CD14-positive monocyte (primary cell): ENCODE measurements around the gene PSAPL1. TPM values are rescaled to one million over a fixed set of nuclear protein-coding genes. Genes with fewer than 3 reads are reported as not detected.
A peak's percentile ranks its signal among the peaks of the same experiment; 100 is the strongest.

Experiments used
- DNase-seq, 3 donors: peaks; one replicate each; pipeline ENCODE4 v3.0.0-alpha.2; 2011 to 2022
- H2AFZ ChIP-seq: 2 replicates; pipeline ENCODE4 v1.6.0; 2012; ENCODE audit warnings: mild to moderate bottlenecking, low read depth, low read length, inconsistent platforms; ENCODE audit not compliant: insufficient read depth, poor library complexity, severe bottlenecking
- H3K27ac ChIP-seq, 2 donors: 1 replicate in 1 of 2; 2 replicates in 1 of 2; pipeline ENCODE4 v1.5.1; 2012 to 2013; ENCODE audit warnings: low read length in 2 of 2, control low read depth in 1 of 2, inconsistent platforms in 1 of 2, low read depth in 1 of 2, mild to moderate bottlenecking in 1 of 2
- H3K27me3 ChIP-seq, 2 donors: one replicate each; pipeline versions ENCODE4 v1.6.0 to v1.6.1; 2011 to 2013; ENCODE audit warnings: low read length in 2 of 2; ENCODE audit not compliant: control insufficient read depth in 2 of 2, insufficient read depth in 2 of 2
- H3K36me3 ChIP-seq, 2 donors: replicated peaks in 1 of 2; 1 replicate in 1 of 2; 2 replicates in 1 of 2; pipeline versions ENCODE4 v1.5.1 to v1.6.1; 2012 to 2013; ENCODE audit warnings: low read length in 2 of 2, control low read depth in 1 of 2, inconsistent platforms in 1 of 2, mild to moderate bottlenecking in 1 of 2; ENCODE audit not compliant: insufficient read depth in 2 of 2, control insufficient read depth in 1 of 2
- H3K4me1 ChIP-seq, 2 donors: 1 replicate in 1 of 2; 2 replicates in 1 of 2; pipeline versions ENCODE4 v1.5.1 to v1.6.1; 2012 to 2013; ENCODE audit warnings: low read length in 2 of 2, control low read depth in 1 of 2, inconsistent platforms in 1 of 2, mild to moderate bottlenecking in 1 of 2, moderate library complexity in 1 of 2; ENCODE audit not compliant: insufficient read depth in 2 of 2, control insufficient read depth in 1 of 2
- H3K4me2 ChIP-seq: replicated peaks from 2 replicates; pipeline ENCODE3; 2012; ENCODE audit warnings: low read length, moderate library complexity, mild to moderate bottlenecking; ENCODE audit not compliant: poor library complexity, severe bottlenecking; ENCODE audit errors: extremely low read depth
- H3K4me3 ChIP-seq, 3 experiments: fragments of 200-600 bp in 1 of 3; sonication (generic) in 1 of 3; replicated peaks in 1 of 3; 1 replicate in 2 of 3; 2 replicates in 1 of 3; pipeline ENCODE4 v1.5.1; 2011 to 2013; ENCODE audit warnings: low read length in 3 of 3, mild to moderate bottlenecking in 3 of 3, control low read depth in 2 of 3, low read depth in 2 of 3, inconsistent platforms in 1 of 3, moderate library complexity in 1 of 3
- H3K79me2 ChIP-seq: 2 replicates; pipeline ENCODE4 v1.6.0; 2012; ENCODE audit warnings: mild to moderate bottlenecking, control low read depth, inconsistent platforms, low read length, moderate library complexity; ENCODE audit not compliant: insufficient read depth
- H3K9ac ChIP-seq: 2 replicates; pipeline ENCODE4 v1.6.0; 2017; ENCODE audit warnings: low read length, mild to moderate bottlenecking; ENCODE audit not compliant: insufficient read depth, poor library complexity, severe bottlenecking
- H3K9me3 ChIP-seq, 2 donors: replicated peaks in 1 of 2; 1 replicate in 1 of 2; 2 replicates in 1 of 2; pipeline versions ENCODE4 v1.5.1 to v1.6.1; 2012 to 2013; ENCODE audit warnings: low read length in 2 of 2, control low read depth in 1 of 2; ENCODE audit not compliant: control insufficient read depth in 1 of 2, insufficient read depth in 1 of 2
- H4K20me1 ChIP-seq: 2 replicates; pipeline ENCODE4 v1.6.0; 2012; ENCODE audit warnings: mild to moderate bottlenecking, low read length, control low read depth, moderate library complexity; ENCODE audit not compliant: insufficient read depth
- H3K27ac Mint-ChIP-seq, 7 donors: one replicate each; pipeline ENCODE4 v1.8.0; 2020; ENCODE audit warnings: mild to moderate bottlenecking in 7 of 7, mixed read lengths in 7 of 7, moderate library complexity in 6 of 7, inconsistent platforms in 2 of 7
- H3K27me3 Mint-ChIP-seq, 3 donors: one replicate each; pipeline ENCODE4 v1.8.0; 2021 to 2022; ENCODE audit warnings: low read depth in 3 of 3, mild to moderate bottlenecking in 3 of 3, mixed read lengths in 3 of 3, moderate library complexity in 3 of 3, inconsistent platforms in 1 of 3
- H3K36me3 Mint-ChIP-seq, 2 donors: one replicate each; pipeline ENCODE4 v1.8.0; 2020; ENCODE audit warnings: mixed read lengths in 2 of 2, inconsistent platforms in 1 of 2, mild to moderate bottlenecking in 1 of 2
- H3K4me1 Mint-ChIP-seq: one replicate; pipeline ENCODE4 v1.8.0; 2020; ENCODE audit warnings: mild to moderate bottlenecking, mixed read lengths
- H3K4me3 Mint-ChIP-seq, 2 donors: one replicate each; pipeline ENCODE4 v1.8.0; 2020; ENCODE audit warnings: mild to moderate bottlenecking in 2 of 2, mixed read lengths in 2 of 2, moderate library complexity in 1 of 2
- H3K9me3 Mint-ChIP-seq, 7 donors: one replicate each; pipeline ENCODE4 v1.8.0; 2020 to 2022; ENCODE audit warnings: mixed read lengths in 7 of 7, mild to moderate bottlenecking in 6 of 7, moderate library complexity in 6 of 7, inconsistent platforms in 2 of 7
- WGBS: methylation state at CpG from one replicate; pipeline ENCODE4 v1.1.5; 2013; ENCODE audit warnings: missing lambda C conversion rate; ENCODE audit not compliant: insufficient coverage; 5-methylcytosine and 5-hydroxymethylcytosine counted together
- intact Hi-C, 2 donors: fragments of 100-400 bp; cut with micrococcal nuclease; formaldehyde crosslinking; loops; one replicate each; pipeline versions ENCODE4 v1.15.0 to v1.15.1; 2023
- polyA plus RNA-seq, 3 donors: library from polyadenylated mRNA; depleted of rRNA in 1 of 3; unstranded in 2 of 3; stranded (reverse) in 1 of 3; fragments of 300-500 nt in 2 of 3; fragments of >200 nt in 1 of 3; fragmentation: Illumina TruSeq in 2 of 3; gene quantifications; 1 replicate in 2 of 3; 2 replicates in 1 of 3; pipeline ENCODE4 v1.2.3, GENCODE V29; 2012 to 2021
- TF ChIP-seq, protein P1 (sequence below): fragments of 200-600 bp; IDR thresholded peaks from one replicate; pipeline ENCODE4 v1.8.0; 2022; ENCODE audit warnings: antibody characterized with exemption, mild to moderate bottlenecking

The PSAPL1 gene
- polyA plus RNA-seq, 3 donors, result not detected

DNA sequence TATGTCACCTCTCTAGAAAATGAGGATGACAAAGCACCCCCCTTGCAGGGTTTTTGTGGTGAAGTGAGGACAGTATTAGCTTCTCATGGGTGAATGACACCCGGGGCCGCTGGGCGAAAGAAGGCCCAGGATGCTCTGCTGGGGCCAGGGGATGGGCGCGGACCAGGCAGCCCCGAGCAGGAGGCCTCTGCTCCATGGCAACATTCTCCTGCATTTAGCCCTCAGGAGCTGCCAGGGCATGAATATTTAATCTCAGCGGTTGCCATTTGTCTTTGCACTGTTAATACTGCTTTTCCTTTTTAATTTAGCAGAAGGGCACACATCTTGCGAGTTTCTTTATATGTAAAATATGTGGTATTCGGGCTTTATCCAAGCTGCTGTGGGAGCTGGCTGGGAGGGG lies 30.3 kb upstream of the PSAPL1 start:
- 91% methylated on average over 9 of the region's 9 CpGs for WGBS
- Mint-ChIP-seq H3K4me3 (no peak overlapping the region), H3K4me1 (no peaks in the 10 kb centered on the region), H3K27me3 (peaks cover 7 to 14% (median 11%) of the 10 kb centered on the region in 3 donors), H3K27ac (peak overlapping the region in 1 of 7 donors; percentile 68), H3K36me3 (no peaks in the 10 kb centered on the region), H3K9me3 (peaks cover 0 to 8% (median 0%) of the 10 kb centered on the region in 7 donors)
- H3K4me1 ChIP-seq, result no peaks in the 10 kb centered on the region
- H4K20me1 ChIP-seq, result no peaks in the 10 kb centered on the region
- no peak overlapping the region for H3K4me3 ChIP-seq
- H3K79me2 ChIP-seq, result no peaks in the 10 kb centered on the region
- H3K27me3 ChIP-seq, result no peaks in the 10 kb centered on the region
- intact Hi-C loops, result no loop called here
- TF ChIP-seq, protein P1, sequence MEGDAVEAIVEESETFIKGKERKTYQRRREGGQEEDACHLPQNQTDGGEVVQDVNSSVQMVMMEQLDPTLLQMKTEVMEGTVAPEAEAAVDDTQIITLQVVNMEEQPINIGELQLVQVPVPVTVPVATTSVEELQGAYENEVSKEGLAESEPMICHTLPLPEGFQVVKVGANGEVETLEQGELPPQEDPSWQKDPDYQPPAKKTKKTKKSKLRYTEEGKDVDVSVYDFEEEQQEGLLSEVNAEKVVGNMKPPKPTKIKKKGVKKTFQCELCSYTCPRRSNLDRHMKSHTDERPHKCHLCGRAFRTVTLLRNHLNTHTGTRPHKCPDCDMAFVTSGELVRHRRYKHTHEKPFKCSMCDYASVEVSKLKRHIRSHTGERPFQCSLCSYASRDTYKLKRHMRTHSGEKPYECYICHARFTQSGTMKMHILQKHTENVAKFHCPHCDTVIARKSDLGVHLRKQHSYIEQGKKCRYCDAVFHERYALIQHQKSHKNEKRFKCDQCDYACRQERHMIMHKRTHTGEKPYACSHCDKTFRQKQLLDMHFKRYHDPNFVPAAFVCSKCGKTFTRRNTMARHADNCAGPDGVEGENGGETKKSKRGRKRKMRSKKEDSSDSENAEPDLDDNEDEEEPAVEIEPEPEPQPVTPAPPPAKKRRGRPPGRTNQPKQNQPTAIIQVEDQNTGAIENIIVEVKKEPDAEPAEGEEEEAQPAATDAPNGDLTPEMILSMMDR, result no peak
- H3K36me3 ChIP-seq, result no peaks in the 10 kb centered on the region
- H3K9ac ChIP-seq, result no peak overlapping the region
- H3K27ac ChIP-seq, result no peak overlapping the region
- DNase-seq, result no peak
- H3K9me3 ChIP-seq, result peaks cover 0 to 10% of the 10 kb centered on the region in 2 donors
- no peak overlapping the region for H3K4me2 ChIP-seq
- H2AFZ ChIP-seq, result no peak overlapping the region

DNA sequence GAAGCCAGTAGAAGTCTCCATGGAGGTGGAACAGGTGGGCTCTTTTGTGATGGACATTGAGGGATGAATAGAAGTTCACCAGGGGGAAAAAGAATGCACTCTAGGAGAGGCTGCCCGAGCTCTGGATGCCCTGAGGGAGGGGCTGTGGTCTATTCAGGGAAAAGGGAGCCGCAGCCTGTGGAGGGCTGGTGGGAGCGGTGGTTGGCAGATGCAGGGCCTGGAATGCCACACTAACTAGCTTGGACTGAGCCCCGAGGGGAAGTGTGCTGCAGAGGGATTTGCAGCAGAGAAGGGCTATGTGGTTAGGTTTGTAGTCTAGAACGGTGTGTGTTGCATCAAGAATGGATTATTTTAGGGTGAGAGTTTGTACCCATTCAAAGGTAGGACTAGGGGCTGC lies 29.5 kb upstream of the PSAPL1 start:
- TF ChIP-seq, protein P1, result no peak
- Histone ChIP-seq H3K27me3 (no peaks in the 10 kb centered on the region), H3K79me2 (no peaks in the 10 kb centered on the region), H2AFZ (no peak overlapping the region), H3K36me3 (no peaks in the 10 kb centered on the region), H3K9ac (no peak overlapping the region), H3K4me2 (no peak overlapping the region), H3K27ac (no peak overlapping the region), H3K4me3 (no peak overlapping the region), H3K9me3 (peaks cover 0 to 10% of the 10 kb centered on the region in 2 donors), H4K20me1 (no peaks in the 10 kb centered on the region), H3K4me1 (no peaks in the 10 kb centered on the region)
- Mint-ChIP-seq H3K36me3 (no peaks in the 10 kb centered on the region), H3K4me3 (no peak overlapping the region), H3K4me1 (no peaks in the 10 kb centered on the region), H3K27me3 (peaks cover 9 to 14% (median 11%) of the 10 kb centered on the region in 3 donors), H3K9me3 (peaks cover 0 to 8% (median 0%) of the 10 kb centered on the region in 7 donors), H3K27ac (no peak overlapping the region)
- 73% methylated on average over 5 of the region's 5 CpGs for WGBS
- DNase-seq, result no peak
- intact Hi-C loops, result no loop called here
